Measurements from ENCODE around the gene FAM193B. TPM values are rescaled to one million over a fixed set of nuclear protein-coding genes. Genes with fewer than 3 reads are reported as not detected.

FAM193B gene
- polyA plus RNA-seq, 3 donors = 1.6 to 216 (median 1.9) TPM

DNA sequence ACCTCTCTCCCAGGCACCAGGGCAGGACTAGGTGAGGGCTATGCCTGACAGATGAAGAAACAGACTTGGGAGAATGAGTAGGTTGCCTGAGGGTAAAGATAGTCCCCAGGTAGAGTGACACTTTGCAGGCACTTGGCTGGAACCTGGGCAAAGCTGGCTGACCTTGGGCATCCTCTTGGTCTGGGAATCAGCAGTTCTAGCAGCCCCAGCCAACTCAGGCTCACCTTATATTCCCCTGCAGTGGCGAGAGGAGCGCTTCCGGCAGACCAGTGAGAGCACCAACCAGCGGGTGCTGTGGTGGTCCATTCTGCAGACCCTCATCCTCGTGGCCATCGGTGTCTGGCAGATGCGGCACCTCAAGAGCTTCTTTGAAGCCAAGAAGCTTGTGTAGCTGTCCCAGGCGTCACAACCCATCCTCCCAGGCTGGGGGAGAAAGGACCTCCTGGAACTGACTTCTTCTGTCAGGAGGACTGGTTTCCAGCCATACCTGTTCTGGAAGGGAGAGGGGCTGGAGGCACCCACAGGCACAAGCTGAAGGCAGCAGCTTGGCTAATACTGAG is 40.7 kb upstream of the FAM193B start:
- Mint-ChIP-seq H3K9me3 (no peaks in the 10 kb centered on the region), H3K4me1 (peaks cover 36% of the 10 kb centered on the region), H3K27me3 (ENCODE audit: low read depth in 3 of 3) (peaks cover 5 to 8% (median 7%) of the 10 kb centered on the region in 3 donors), H3K4me3 (no peak overlapping the region), H3K27ac (no peak overlapping the region), H3K36me3 (peaks cover 33 to 38% of the 10 kb centered on the region in 2 donors)
- TF ChIP-seq, protein P1, sequence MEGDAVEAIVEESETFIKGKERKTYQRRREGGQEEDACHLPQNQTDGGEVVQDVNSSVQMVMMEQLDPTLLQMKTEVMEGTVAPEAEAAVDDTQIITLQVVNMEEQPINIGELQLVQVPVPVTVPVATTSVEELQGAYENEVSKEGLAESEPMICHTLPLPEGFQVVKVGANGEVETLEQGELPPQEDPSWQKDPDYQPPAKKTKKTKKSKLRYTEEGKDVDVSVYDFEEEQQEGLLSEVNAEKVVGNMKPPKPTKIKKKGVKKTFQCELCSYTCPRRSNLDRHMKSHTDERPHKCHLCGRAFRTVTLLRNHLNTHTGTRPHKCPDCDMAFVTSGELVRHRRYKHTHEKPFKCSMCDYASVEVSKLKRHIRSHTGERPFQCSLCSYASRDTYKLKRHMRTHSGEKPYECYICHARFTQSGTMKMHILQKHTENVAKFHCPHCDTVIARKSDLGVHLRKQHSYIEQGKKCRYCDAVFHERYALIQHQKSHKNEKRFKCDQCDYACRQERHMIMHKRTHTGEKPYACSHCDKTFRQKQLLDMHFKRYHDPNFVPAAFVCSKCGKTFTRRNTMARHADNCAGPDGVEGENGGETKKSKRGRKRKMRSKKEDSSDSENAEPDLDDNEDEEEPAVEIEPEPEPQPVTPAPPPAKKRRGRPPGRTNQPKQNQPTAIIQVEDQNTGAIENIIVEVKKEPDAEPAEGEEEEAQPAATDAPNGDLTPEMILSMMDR (IDR thresholded peaks at IDR 0.05) = no peak
- no peak for DNase-seq
- no peaks in the 10 kb centered on the region for H3K9me3 ChIP-seq (replicated peaks in 1 of 2; ENCODE audit: control insufficient read depth in 1 of 2, insufficient read depth in 1 of 2, low read length in 2 of 2)
- H3K4me3 ChIP-seq (replicated peaks in 1 of 3; ENCODE audit: low read depth in 2 of 3, low read length in 3 of 3) = no peak overlapping the region
- peaks cover 36% of the 10 kb centered on the region for H4K20me1 ChIP-seq (ENCODE audit: insufficient read depth, low read length)
- no peak overlapping the region for H2AFZ ChIP-seq (ENCODE audit: insufficient read depth, low read depth, low read length, poor library complexity, severe bottlenecking)
- peaks cover 24% of the 10 kb centered on the region for H3K79me2 ChIP-seq (ENCODE audit: insufficient read depth, low read length)
- peaks cover 3 to 5% of the 10 kb centered on the region in 2 donors for H3K27me3 ChIP-seq (ENCODE audit: control insufficient read depth in 2 of 2, insufficient read depth in 2 of 2, low read length in 2 of 2)
- no peak overlapping the region for H3K9ac ChIP-seq (ENCODE audit: insufficient read depth, low read length, poor library complexity, severe bottlenecking)
- no peak overlapping the region for H3K27ac ChIP-seq (ENCODE audit: low read depth in 1 of 2, low read length in 2 of 2)
- H3K36me3 ChIP-seq (replicated peaks in 1 of 2; ENCODE audit: control insufficient read depth in 1 of 2, insufficient read depth in 2 of 2, low read length in 2 of 2) = peaks cover 33 to 39% of the 10 kb centered on the region in 2 donors
- intact Hi-C loops (cut with micrococcal nuclease) = loop anchor here (5.0 to 10.0 kb wide), 3 partner anchors 38 to 290 kb away; partner anchors contain the start of genes MXD3 (in 1 of the 2), PRELID1 (in 1 of the 2) and RAB24 (in 1 of the 2)
- H3K4me1 ChIP-seq (ENCODE audit: control insufficient read depth in 1 of 2, insufficient read depth in 2 of 2, low read length in 2 of 2) = peaks cover 25 to 35% of the 10 kb centered on the region in 2 donors
- no peak overlapping the region for H3K4me2 ChIP-seq (replicated peaks; ENCODE audit: extremely low read depth, low read length, poor library complexity, severe bottlenecking)
- WGBS (ENCODE audit: insufficient coverage) = 95% methylated on average over 8 of the region's 8 CpGs

DNA sequence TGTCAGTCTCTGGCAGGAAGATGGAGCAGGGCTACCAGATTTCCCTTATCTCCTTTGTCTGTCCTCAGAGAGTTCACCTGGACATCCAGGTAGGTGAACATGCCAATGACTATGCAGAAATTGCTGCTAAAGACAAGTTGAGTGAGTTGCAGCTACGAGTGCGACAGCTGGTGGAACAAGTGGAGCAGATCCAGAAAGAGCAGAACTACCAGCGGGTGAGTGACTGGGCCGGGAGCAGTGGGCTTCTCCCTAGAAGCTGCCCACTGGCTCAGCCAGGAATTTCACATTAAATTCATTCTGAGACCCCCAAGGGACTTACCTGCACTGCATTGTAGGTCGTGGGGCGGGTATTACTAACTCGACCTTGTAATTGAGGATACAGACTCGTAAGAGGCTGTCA is 39.7 kb upstream of the FAM193B start:
- H3K79me2 ChIP-seq (ENCODE audit: insufficient read depth, low read length) = peaks cover 24% of the 10 kb centered on the region
- Mint-ChIP-seq H3K27ac (no peak overlapping the region), H3K4me1 (peaks cover 34% of the 10 kb centered on the region), H3K36me3 (peaks cover 33 to 38% of the 10 kb centered on the region in 2 donors), H3K9me3 (no peaks in the 10 kb centered on the region), H3K4me3 (no peak overlapping the region), H3K27me3 (ENCODE audit: low read depth in 3 of 3) (peaks cover 7 to 16% (median 9%) of the 10 kb centered on the region in 3 donors)
- DNase-seq = no peak
- H3K27ac ChIP-seq (ENCODE audit: low read depth in 1 of 2, low read length in 2 of 2) = no peak overlapping the region
- H4K20me1 ChIP-seq (ENCODE audit: insufficient read depth, low read length) = peaks cover 36% of the 10 kb centered on the region
- H3K36me3 ChIP-seq (replicated peaks in 1 of 2; ENCODE audit: control insufficient read depth in 1 of 2, insufficient read depth in 2 of 2, low read length in 2 of 2) = peaks cover 33 to 39% of the 10 kb centered on the region in 2 donors
- H3K27me3 ChIP-seq (ENCODE audit: control insufficient read depth in 2 of 2, insufficient read depth in 2 of 2, low read length in 2 of 2) = peaks cover 3 to 7% of the 10 kb centered on the region in 2 donors
- intact Hi-C loops (cut with micrococcal nuclease) = loop anchor here (10.0 kb wide), 2 partner anchors 279 to 289 kb away; partner anchors contain the start of genes MXD3 (in 1 of the 2), PRELID1 (in 1 of the 2) and RAB24 (in 1 of the 2)
- H2AFZ ChIP-seq (ENCODE audit: insufficient read depth, low read depth, low read length, poor library complexity, severe bottlenecking) = no peak overlapping the region
- H3K4me1 ChIP-seq (ENCODE audit: control insufficient read depth in 1 of 2, insufficient read depth in 2 of 2, low read length in 2 of 2) = peaks cover 22 to 27% of the 10 kb centered on the region in 2 donors
- H3K9me3 ChIP-seq (replicated peaks in 1 of 2; ENCODE audit: control insufficient read depth in 1 of 2, insufficient read depth in 1 of 2, low read length in 2 of 2) = no peaks in the 10 kb centered on the region
- TF ChIP-seq, protein P1 (IDR thresholded peaks at IDR 0.05) = no peak
- WGBS (ENCODE audit: insufficient coverage) = 98% methylated on average over 5 of the region's 8 CpGs
- H3K4me2 ChIP-seq (replicated peaks; ENCODE audit: extremely low read depth, low read length, poor library complexity, severe bottlenecking) = no peak overlapping the region
- H3K4me3 ChIP-seq (replicated peaks in 1 of 3; ENCODE audit: low read depth in 2 of 3, low read length in 3 of 3) = no peak overlapping the region
- H3K9ac ChIP-seq (ENCODE audit: insufficient read depth, low read length, poor library complexity, severe bottlenecking) = no peak overlapping the region

Data from CD14-positive monocyte (primary cell).